GM10847 (cell line): Measurements from ENCODE around the gene IMMP2L.

Source experiments
- POLR2A ChIP-seq: IDR thresholded peaks from 2 replicates; pipeline ENCODE4 v1.6.1; 2011; ENCODE audit not compliant: insufficient read length; ENCODE audit errors: extremely low read depth

IMMP2L gene

GRCh38 chr7:110718503-110719205 lies 843.6 kb downstream of the IMMP2L start:
- no peak for TF ChIP-seq POLR2A

- no peak for TF ChIP-seq POLR2A
Measured at GRCh38 chr7:110704225-110704624, 858.1 kb downstream of the IMMP2L start.

- TF ChIP-seq POLR2A, result no peak
Measured at GRCh38 chr7:110698576-110698975, 863.7 kb downstream of the IMMP2L start.

GRCh38 chr7:110693344-110693743 lies 868.9 kb downstream of the IMMP2L start:
- no peak for TF ChIP-seq POLR2A

- no peak for TF ChIP-seq POLR2A
Measured at GRCh38 chr7:110688908-110689307, 873.4 kb downstream of the IMMP2L start.

- no peak for TF ChIP-seq POLR2A
Measured at GRCh38 chr7:110685899-110686298, 876.4 kb downstream of the IMMP2L start.

GRCh38 chr7:110681941-110682340 lies 880.4 kb downstream of the IMMP2L start:
- TF ChIP-seq POLR2A, result no peak

GRCh38 chr7:110677405-110677804 lies 884.9 kb downstream of the IMMP2L start:
- no peak for TF ChIP-seq POLR2A

GRCh38 chr7:110676785-110677184 lies 885.5 kb downstream of the IMMP2L start:
- TF ChIP-seq POLR2A, result no peak

- no peak for TF ChIP-seq POLR2A
Measured at GRCh38 chr7:110675383-110676103, 886.7 kb downstream of the IMMP2L start.

- no peak for TF ChIP-seq POLR2A
Measured at GRCh38 chr7:110673148-110673547, 889.1 kb downstream of the IMMP2L start.

GRCh38 chr7:110669410-110669809 lies 892.9 kb downstream of the IMMP2L start:
- TF ChIP-seq POLR2A, result no peak

- TF ChIP-seq POLR2A, result no peak
Measured at GRCh38 chr7:110664803-110665202, 897.5 kb downstream of the IMMP2L start.

GRCh38 chr7:110650328-110650727 lies 912.0 kb downstream of the IMMP2L start:
- no peak for TF ChIP-seq POLR2A

GRCh38 chr7:110647266-110647665 lies 915.0 kb downstream of the IMMP2L start:
- TF ChIP-seq POLR2A, result no peak

GRCh38 chr7:110646804-110647203 lies 915.5 kb downstream of the IMMP2L start:
- no peak for TF ChIP-seq POLR2A

- no peak for TF ChIP-seq POLR2A
Measured at GRCh38 chr7:110645616-110646015, 916.7 kb downstream of the IMMP2L start.
